ENCODE measurements around the gene DEFB113.

Gene DEFB113

GRCh38 chr6:49935387-49935786 is 34.0 kb downstream of the DEFB113 start:
- no peak for DNase-seq (ENCODE audit: low spot score)

DNA sequence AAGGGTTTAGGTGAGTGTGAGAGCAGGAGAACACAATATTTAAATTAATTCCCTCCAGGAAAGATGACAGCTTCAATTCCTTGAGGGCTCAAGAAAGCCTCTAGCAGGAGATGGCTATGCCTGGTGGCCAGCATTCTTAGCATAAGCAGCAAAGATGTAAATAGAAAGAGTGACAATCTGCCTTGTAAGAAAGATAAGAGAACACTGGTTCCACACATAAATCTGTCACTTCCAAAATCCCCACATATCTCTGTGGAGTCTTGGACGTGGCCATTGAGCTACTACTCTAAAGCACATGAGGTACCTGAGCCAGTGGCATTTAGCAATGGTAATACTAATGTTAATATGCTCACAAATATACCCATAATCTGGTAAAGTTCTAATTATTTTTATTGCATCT is 34.7 kb downstream of the DEFB113 start:
- DNase-seq (ENCODE audit: low spot score), result no peak

DNA sequence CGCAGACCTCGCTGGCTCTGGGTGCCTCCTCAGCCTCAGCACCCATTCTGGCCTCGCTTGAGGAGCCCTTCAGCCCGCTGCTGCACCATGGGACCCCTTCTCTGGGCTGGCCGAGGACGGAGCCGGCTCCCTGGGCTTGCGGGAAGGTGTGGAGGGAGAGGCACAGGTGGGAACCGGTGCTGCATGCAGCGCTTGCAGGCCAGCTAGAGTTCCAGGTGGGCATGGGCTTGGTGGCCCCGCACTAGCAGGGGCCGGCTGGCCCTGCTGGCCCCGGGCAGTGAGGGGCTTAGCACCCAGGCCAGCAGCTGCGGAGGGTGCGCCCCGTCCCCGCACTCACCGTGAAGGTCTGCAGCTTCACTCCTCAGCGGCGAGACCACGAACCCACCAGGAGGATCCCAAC is 35.9 kb downstream of the DEFB113 start:
- DNase-seq (ENCODE audit: low spot score), result no peak

GRCh38 chr6:49929340-49929739 is 40.1 kb downstream of the DEFB113 start:
- DNase-seq (ENCODE audit: low spot score), result no peak

DNA sequence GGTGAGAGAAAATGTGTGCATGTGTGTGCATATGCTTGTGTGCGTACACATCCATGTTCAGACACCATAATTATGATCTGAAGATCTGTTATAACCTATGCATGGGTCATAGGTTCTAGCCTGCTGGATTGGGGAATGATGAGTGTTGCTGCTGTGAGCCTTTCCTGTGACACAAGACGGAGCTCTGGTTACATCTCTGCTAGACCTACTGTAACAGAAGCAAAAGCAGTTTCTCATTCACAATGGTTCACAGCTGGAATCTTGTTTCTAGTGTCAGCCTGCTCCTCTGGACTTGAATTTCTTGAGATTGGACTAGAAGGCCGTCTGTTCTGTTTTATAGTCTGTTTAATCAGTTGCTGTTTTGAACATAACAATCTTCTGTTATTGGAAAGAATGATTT is 45.6 kb downstream of the DEFB113 start:
- DNase-seq (ENCODE audit: low spot score), result no peak

DNA sequence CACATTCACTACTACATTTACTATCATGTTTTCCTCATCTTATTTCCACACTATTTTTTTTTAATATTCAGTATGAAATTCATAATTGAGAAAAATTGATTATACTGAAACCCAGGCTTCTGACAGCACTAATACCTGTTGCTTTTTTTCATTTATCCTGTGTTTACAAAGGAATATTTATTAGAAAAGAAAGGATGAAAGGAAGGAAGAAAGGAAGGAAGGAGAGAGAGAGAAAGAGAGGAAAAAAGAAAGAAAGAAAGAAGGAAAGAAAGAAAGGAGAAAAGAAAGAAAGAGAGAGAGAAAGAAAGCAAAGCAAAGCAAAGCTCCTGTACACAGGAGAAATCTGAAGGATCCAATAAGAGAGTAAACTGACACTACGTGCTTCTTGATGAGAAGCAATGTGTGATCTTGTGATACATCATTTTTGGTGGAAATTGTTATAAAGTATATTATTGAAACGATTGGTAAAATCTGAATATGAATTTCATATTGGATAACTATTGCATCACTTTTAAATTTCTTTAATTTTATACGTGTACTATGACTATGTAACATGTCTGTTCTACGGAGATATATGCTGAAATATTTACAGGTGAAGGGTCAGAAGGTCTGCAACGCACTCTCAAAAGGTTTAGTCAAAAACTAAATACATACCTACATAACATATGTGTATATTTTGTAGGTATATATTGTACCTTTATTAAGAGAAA is 49.3 kb downstream of the DEFB113 start:
- DNase-seq (ENCODE audit: low spot score), result no peak

- no peak for DNase-seq (ENCODE audit: low spot score)
Observed at GRCh38 chr6:49919261-49919660, 50.2 kb downstream of the DEFB113 start.

DNA sequence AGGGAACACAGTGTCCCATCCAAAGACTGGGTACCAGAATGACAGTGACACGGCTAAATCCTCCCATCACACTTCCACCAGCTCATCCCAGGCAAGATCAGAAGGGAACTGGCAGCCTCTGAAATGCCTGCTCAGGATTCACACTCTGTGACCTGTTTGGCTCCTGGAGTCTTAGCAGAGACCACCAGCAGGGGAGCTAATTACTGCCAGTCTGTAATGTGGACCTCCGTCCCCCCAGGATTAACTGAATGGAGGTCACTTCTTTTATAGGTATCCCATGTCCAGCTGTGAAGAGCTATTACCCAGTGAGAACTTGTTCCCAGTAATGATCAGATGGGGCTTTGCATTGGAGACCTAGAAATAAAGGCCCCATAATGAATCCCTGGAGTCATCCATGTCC is 50.6 kb downstream of the DEFB113 start:
- no peak for DNase-seq (ENCODE audit: low spot score)
